Breast epithelium (tissue), 3 donors: ENCODE measurements around the gene PCDHGA3.

Source experiments
- CTCF ChIP-seq, 3 donors: fragments of 450-650 bp; IDR thresholded peaks; one replicate each; pipeline ENCODE4 v1.5.1; 2016 to 2017; ENCODE audit warnings: antibody characterized with exemption in 3 of 3, mild to moderate bottlenecking in 3 of 3, moderate library complexity in 3 of 3
- POLR2AphosphoS5 ChIP-seq, 3 donors: sonication (generic); formaldehyde crosslinking; IDR thresholded peaks; one replicate each; pipeline ENCODE4 v1.6.1; 2017; ENCODE audit warnings: antibody characterized with exemption in 3 of 3

GRCh38 chr5:141338538-141339306 is 4.9 kb upstream of the PCDHGA3 start, which contains the start of gene PCDHGA2:
- TF ChIP-seq CTCF (IDR thresholded peaks at IDR 0.05) (peak in 2 of 3 donors; percentile 16 to 47), POLR2AphosphoS5 (IDR thresholded peaks at IDR 0.05) (no peak)
